Esophagus squamous epithelium (tissue), 5 donors: ENCODE measurements around the gene LTBR. TPM values are rescaled to one million over a fixed set of nuclear protein-coding genes. Genes with fewer than 3 reads are reported as not detected.
A peak's percentile ranks its signal among the peaks of the same experiment; 100 is the strongest.

Experiments used
- DNase-seq: peaks from one replicate; lab custom pipeline; 2025; lab: John Stamatoyannopoulos, UW
- H3K27ac ChIP-seq, 4 donors: fragments of 200-600 bp; sonication (generic); one replicate each; pipeline ENCODE4 v1.5.1; 2016 to 2019; ENCODE audit warnings: mild to moderate bottlenecking in 1 of 4
- H3K27me3 ChIP-seq, 4 donors: fragments of 200-600 bp; sonication (generic); 1 replicate in 3 of 4; 2 replicates in 1 of 4; pipeline versions ENCODE4 v1.5.1 to v1.6.0; 2017 to 2021; ENCODE audit warnings: antibody characterized with exemption in 1 of 4
- H3K36me3 ChIP-seq, 3 donors: fragments of 200-600 bp; sonication (generic); one replicate each; pipeline ENCODE4 v1.5.1; 2016 to 2019
- H3K4me1 ChIP-seq, 3 donors: fragments of 200-600 bp; sonication (generic); one replicate each; pipeline ENCODE4 v1.5.1; 2017 to 2019
- H3K4me3 ChIP-seq, 4 donors: fragments of 200-600 bp; sonication (generic); 1 replicate in 3 of 4; 2 replicates in 1 of 4; pipeline ENCODE4 v1.5.1; 2016 to 2019; ENCODE audit warnings: mild to moderate bottlenecking in 2 of 4, moderate library complexity in 1 of 4
- H3K9me3 ChIP-seq, 3 donors: fragments of 200-600 bp; sonication (generic); one replicate each; pipeline ENCODE4 v1.5.1; 2016 to 2019
- POLR2A ChIP-seq, 4 donors: fragments of 450-650 bp; IDR thresholded peaks; one replicate each; pipeline ENCODE4 v1.6.1; 2017; ENCODE audit warnings: antibody characterized with exemption in 4 of 4, mild to moderate bottlenecking in 4 of 4, moderate library complexity in 3 of 4
- WGBS, 2 donors: methylation state at CpG; one replicate each; pipeline ENCODE4 v1.1.5; 2018; 5-methylcytosine and 5-hydroxymethylcytosine counted together
- intact Hi-C: fragments of 100-400 bp; cut with DNase I; formaldehyde crosslinking; loops from one replicate; pipeline ENCODE4 v1.15.0; 2022
- total RNA-seq, 4 donors: library from RNA; depleted of rRNA; stranded (reverse); fragments of >200 nt; gene quantifications; one replicate each; pipeline ENCODE4 v1.1.0, GENCODE V29; 2016
- TF ChIP-seq, protein P1 (sequence below), 6 experiments: fragments of 450-650 bp in 4 of 6; fragments of 200-600 bp in 2 of 6; sonication (generic) in 2 of 6; IDR thresholded peaks; one replicate each; pipeline ENCODE4 v1.5.1; 2016 to 2019; ENCODE audit warnings: antibody characterized with exemption in 6 of 6, mild to moderate bottlenecking in 4 of 6, moderate library complexity in 4 of 6
- donor health status: DM: yes; HTN: yes; CAD: no.

LTBR gene
- total RNA-seq, 4 donors from 2014 or later, result 98.2 to 171 (median 136) TPM

DNA sequence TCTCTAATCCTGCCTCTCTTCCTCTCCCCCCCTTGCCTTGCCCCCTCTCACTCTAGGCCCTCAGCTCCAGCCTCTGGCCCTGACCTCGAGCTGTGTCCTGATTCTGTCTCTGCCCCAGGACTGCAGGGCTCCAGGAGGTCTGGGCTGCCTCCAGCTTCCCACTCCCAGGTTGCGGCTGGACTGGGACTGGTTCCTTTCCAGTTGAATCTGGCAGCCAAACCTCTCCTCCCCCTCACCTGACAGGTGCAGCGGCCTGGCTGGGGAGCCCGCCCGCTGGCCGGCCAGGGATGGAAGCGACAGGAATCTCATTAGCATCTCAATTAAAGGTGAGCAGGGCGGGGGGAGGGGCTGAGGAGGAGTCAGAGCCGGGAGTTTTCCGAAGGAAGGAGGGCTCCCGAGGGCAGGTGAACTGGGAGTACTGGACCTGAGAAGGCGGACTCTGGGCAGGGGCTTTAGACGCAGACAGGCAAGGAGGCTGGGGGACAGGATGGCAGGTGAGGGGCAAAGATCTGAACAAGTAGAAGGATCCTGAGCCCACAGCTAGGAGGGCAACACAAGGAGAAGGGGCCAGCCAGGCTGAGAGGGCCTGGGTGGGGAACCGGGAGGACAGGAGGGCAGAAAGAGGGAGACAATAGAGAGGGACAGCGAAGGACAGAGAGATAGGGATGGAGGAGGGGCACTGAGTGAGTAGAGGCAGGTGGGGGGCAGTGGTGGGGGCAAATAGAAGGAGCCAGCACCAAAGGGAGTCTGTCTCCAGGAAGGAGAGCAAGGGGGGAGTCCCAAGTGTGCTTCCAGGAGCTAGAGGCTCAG is 8.5 kb upstream of the LTBR start, which contains the start of gene SCNN1A:
Gene SCNN1A, minus strand, starts transcription at position 295 of the 810 bp plus-strand sequence. CDS start 780 bp downstream, outside the sequence.
- peaks cover 43 to 100% (median 63%) of the 10 kb centered on the region in 3 donors for H3K4me1 ChIP-seq
- TF ChIP-seq, protein P1, sequence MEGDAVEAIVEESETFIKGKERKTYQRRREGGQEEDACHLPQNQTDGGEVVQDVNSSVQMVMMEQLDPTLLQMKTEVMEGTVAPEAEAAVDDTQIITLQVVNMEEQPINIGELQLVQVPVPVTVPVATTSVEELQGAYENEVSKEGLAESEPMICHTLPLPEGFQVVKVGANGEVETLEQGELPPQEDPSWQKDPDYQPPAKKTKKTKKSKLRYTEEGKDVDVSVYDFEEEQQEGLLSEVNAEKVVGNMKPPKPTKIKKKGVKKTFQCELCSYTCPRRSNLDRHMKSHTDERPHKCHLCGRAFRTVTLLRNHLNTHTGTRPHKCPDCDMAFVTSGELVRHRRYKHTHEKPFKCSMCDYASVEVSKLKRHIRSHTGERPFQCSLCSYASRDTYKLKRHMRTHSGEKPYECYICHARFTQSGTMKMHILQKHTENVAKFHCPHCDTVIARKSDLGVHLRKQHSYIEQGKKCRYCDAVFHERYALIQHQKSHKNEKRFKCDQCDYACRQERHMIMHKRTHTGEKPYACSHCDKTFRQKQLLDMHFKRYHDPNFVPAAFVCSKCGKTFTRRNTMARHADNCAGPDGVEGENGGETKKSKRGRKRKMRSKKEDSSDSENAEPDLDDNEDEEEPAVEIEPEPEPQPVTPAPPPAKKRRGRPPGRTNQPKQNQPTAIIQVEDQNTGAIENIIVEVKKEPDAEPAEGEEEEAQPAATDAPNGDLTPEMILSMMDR (IDR thresholded peaks at IDR 0.05), result peak in 1 of 6 experiments; percentile 5
- TF ChIP-seq POLR2A (IDR thresholded peaks at IDR 0.05), result peak in 3 of 4 donors; percentile 28 to 78 (median 45)
- intact Hi-C loops, result loop anchor here (5.0 kb wide), 1 partner anchor 38 kb away; no protein-coding TSS in a partner anchor
- no peaks in the 10 kb centered on the region for H3K27me3 ChIP-seq
- H3K9me3 ChIP-seq, result no peaks in the 10 kb centered on the region
- peak within 1 kb of the TSS; percentile 36 to 64 (median 45) for H3K4me3 ChIP-seq
- WGBS, 2 donors, result 55% methylated on average over 5 to 8 of the region's 15 CpGs
- H3K36me3 ChIP-seq, result no peaks in the 10 kb centered on the region
- no peak for DNase-seq
- peak within 1 kb of the TSS; percentile 91 to 95 (median 93) for H3K27ac ChIP-seq

DNA sequence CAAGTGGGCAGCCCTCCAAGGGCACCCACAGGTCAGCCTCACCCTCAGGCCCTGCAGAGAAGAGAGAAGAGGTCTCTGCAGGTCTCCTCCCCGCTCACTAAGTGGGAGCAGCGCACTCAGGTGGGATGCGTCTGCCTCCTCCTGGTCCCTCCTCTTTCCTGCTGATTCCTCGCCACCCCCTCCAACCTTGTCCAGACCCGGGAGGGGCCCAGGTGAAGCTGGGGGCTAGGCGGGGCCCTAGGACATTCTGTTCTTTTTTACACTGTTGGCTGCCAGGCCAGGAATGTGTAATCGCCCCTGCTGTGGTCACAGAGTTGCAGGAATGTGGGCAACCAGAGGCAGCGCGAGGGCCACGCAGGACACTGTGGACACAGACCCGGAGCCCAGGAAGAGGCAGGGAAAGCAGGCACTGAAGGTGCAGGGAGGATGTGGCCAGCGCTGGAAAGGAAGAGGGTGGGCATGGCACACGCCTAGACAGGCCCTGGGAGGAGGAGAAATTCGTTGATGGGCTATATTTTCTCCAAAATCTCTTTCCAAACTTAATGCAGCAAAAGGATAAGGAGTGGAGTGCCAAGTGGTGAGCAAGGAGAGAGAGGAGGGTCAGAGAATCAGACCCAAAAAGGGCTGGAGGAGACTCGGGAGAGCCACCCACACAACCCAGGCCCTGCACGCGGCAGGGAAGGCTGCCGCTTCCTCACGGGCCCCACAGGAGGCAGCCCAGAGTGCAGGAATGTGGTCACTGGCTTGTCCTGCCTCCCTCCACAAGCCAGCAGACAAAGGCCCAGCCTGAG is 7.7 kb upstream of the LTBR start:
- Histone ChIP-seq H3K36me3 (no peaks in the 10 kb centered on the region), H3K27ac (peak overlapping the region; percentile 91 to 95 (median 93)), H3K4me3 (peak overlapping the region; percentile 36 to 64 (median 45)), H3K9me3 (no peaks in the 10 kb centered on the region), H3K4me1 (peaks cover 51 to 97% (median 65%) of the 10 kb centered on the region in 3 donors), H3K27me3 (no peaks in the 10 kb centered on the region)
- no peak for DNase-seq
- intact Hi-C loops, result loop anchor here (5.0 kb wide), 1 partner anchor 39 kb away; no protein-coding TSS in a partner anchor
- 11 to 22% methylated on average over 12 of the region's 19 CpGs for WGBS, 2 donors
- TF ChIP-seq, protein P1 (IDR thresholded peaks at IDR 0.05), result peak in 5 of 6 experiments; percentile 8 to 54 (median 37)
- TF ChIP-seq POLR2A (IDR thresholded peaks at IDR 0.05), result peak in 2 of 4 donors; percentile 9 to 15

DNA sequence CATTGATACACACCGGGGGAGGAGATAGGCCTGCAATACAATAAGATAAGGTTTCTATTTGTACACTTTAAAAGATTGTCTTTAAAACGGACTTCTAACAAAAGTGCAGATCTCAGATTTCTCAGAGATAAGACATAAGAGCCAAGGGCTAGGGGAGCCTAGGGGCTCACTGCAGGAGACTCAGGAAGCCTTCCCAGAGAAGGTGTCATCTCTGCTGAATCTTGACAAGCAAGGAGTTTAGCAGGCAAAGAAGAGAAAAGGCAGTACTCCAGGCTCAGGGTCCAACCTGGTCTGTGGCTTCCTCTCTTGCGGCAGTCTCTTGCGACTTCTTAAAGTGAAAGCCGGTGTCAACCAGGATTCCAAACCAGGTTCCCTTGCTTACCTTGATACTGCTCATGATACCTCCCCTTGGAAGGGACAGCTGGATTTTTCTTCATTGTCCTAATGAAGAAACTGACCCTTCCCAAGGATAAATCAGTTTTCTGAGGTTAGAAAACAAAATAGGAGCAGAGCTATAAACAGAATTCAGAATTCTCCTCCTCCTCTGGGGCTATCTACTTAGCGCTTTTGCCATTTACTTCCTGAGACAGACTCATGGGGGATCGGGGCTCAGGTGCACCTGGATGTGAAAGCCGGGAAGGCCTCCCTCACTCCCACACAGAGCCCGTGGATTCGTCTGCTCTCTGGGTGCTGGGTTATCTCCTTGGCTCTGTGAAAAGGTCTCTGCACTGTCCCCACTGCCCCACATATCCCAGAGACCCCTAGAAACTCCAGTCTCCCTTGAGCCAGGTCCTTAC is 6.9 kb upstream of the LTBR start:
- TF ChIP-seq POLR2A (IDR thresholded peaks at IDR 0.05), result no peak
- TF ChIP-seq, protein P1 (IDR thresholded peaks at IDR 0.05), result no peak
- DNase-seq, result no peak
- intact Hi-C loops, result loop anchor here (5.0 kb wide), 1 partner anchor 40 kb away; no protein-coding TSS in a partner anchor
- WGBS, 2 donors, result 40 to 58% methylated on average over 7 to 10 of the region's 10 CpGs
- H3K27me3 ChIP-seq, result no peaks in the 10 kb centered on the region
- peaks cover 48 to 89% (median 60%) of the 10 kb centered on the region in 3 donors for H3K4me1 ChIP-seq
- no peaks in the 10 kb centered on the region for H3K36me3 ChIP-seq
- H3K9me3 ChIP-seq, result no peaks in the 10 kb centered on the region
- H3K4me3 ChIP-seq, result peak overlapping the region; percentile 36 to 64 (median 45)
- peak overlapping the region; percentile 91 to 95 (median 93) for H3K27ac ChIP-seq

DNA sequence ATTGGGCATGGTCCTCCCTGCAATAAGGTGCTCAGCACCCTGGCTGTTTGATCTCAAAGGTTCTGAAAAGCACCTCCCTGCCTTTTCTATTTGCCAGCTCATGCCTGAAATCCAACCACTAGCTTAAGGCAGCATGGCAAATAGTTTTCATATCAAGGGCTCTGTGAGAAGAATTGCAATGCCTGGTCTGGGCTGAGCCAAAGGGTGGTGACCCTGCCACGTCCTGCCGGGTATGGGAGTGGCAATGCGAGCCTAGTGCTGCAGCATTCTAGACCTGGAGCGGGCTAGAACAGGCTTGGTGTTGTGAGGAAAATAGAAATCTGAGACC is 6.3 kb upstream of the LTBR start:
- Histone ChIP-seq H3K4me1 (peaks cover 42 to 89% (median 57%) of the 10 kb centered on the region in 3 donors), H3K4me3 (peak overlapping the region in 1 of 4 donors; percentile 64), H3K36me3 (no peaks in the 10 kb centered on the region), H3K27ac (peak overlapping the region; percentile 91 to 95 (median 93)), H3K9me3 (no peaks in the 10 kb centered on the region), H3K27me3 (no peaks in the 10 kb centered on the region)
- intact Hi-C loops, result loop anchor here (5.0 kb wide), 1 partner anchor 40 kb away; no protein-coding TSS in a partner anchor
- DNase-seq, result no peak
- WGBS, 2 donors, result 11 to 43% methylated on average over 4 of the region's 4 CpGs
- TF ChIP-seq, protein P1 (IDR thresholded peaks at IDR 0.05), result no peak
- TF ChIP-seq POLR2A (IDR thresholded peaks at IDR 0.05), result peak in 2 of 4 donors; percentile 11 to 64
